IPS-20b (cell line): ENCODE results near the gene USP5.
"Not testable (repeated sequence)": the region's sequence is repeated elsewhere in the genome, so short reads cannot be mapped to it uniquely, and the experiment has no call there.

Source experiments
- H3K27ac ChIP-seq: one replicate; pipeline ENCODE4 v1.5.1; 2013; ENCODE audit warnings: low read length
- H3K27me3 ChIP-seq: 2 replicates; pipeline ENCODE4 v1.6.1; 2013; ENCODE audit warnings: mild to moderate bottlenecking, low read length, inconsistent platforms; ENCODE audit not compliant: insufficient read depth
- H3K36me3 ChIP-seq: 2 replicates; pipeline ENCODE4 v1.6.1; 2013; ENCODE audit warnings: low read depth, mild to moderate bottlenecking, inconsistent platforms, low read length, moderate library complexity; ENCODE audit not compliant: insufficient read depth
- H3K4me1 ChIP-seq: 2 replicates; pipeline ENCODE4 v1.6.1; 2013; ENCODE audit warnings: mild to moderate bottlenecking, control low read depth, inconsistent platforms, low read length, moderate library complexity; ENCODE audit not compliant: insufficient read depth
- H3K4me3 ChIP-seq: 2 replicates; pipeline ENCODE4 v1.5.1; 2013; ENCODE audit warnings: mild to moderate bottlenecking, low read length, inconsistent platforms
- H3K9ac ChIP-seq: 2 replicates; pipeline ENCODE4 v1.6.1; 2013; ENCODE audit warnings: low read depth, mild to moderate bottlenecking, inconsistent platforms, low read length, moderate library complexity
- H3K9me3 ChIP-seq: 2 replicates; pipeline ENCODE4 v1.6.1; 2013; ENCODE audit warnings: mild to moderate bottlenecking, low read depth, low read length, inconsistent platforms; ENCODE audit not compliant: insufficient read depth

USP5 gene

DNA sequence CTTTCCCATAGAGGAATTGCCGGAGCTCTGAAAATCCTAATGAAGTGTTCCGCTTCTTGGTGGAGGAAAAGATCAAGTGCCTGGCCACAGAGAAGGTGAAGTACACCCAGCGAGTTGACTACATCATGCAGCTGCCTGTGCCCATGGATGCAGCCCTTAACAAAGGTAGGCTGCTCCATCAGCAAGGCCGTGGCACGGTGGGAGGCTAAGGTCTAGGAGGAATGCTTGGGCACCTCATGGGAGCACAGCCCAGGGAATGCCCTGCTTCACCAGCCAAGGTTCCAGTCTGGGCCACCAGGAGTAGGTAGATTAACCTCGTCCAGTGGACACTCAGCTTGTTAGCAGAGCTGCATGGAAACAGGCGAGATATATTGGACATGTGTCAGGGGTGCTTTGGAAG, 9.0 kb downstream of the USP5 start:
- no peak overlapping the region for H3K4me3 ChIP-seq
- no peak overlapping the region for H3K27ac ChIP-seq
- H3K9ac ChIP-seq, result no peak overlapping the region
- no peaks in the 10 kb centered on the region for H3K27me3 ChIP-seq
- no peaks in the 10 kb centered on the region for H3K9me3 ChIP-seq
- H3K36me3 ChIP-seq, result peaks cover 96% of the 10 kb centered on the region
- no peaks in the 10 kb centered on the region for H3K4me1 ChIP-seq

DNA sequence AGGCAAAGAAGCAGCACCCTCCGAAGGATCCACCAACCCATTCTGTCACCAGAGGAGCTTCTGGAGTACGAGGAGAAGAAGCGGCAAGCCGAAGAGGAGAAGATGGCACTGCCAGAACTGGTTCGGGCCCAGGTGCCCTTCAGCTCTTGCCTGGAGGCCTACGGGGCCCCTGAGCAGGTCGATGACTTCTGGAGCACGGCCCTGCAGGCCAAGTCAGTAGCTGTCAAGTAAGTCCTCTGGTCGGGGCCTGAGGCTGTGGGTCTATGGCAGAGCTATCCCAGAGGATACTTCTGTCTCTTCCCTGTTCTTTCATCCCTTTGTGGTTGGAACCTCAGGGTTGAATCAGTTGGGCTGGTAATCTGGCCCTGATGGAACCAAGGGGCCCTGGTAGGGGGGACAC, 9.4 kb downstream of the USP5 start:
- H3K36me3 ChIP-seq, result peaks cover 92% of the 10 kb centered on the region
- H3K27me3 ChIP-seq, result no peaks in the 10 kb centered on the region
- no peaks in the 10 kb centered on the region for H3K9me3 ChIP-seq
- peaks cover 1% of the 10 kb centered on the region; the same call in 1 of the 2 replicates for H3K4me1 ChIP-seq
- no peak overlapping the region for H3K9ac ChIP-seq
- no peak overlapping the region for H3K27ac ChIP-seq
- no peak overlapping the region for H3K4me3 ChIP-seq

DNA sequence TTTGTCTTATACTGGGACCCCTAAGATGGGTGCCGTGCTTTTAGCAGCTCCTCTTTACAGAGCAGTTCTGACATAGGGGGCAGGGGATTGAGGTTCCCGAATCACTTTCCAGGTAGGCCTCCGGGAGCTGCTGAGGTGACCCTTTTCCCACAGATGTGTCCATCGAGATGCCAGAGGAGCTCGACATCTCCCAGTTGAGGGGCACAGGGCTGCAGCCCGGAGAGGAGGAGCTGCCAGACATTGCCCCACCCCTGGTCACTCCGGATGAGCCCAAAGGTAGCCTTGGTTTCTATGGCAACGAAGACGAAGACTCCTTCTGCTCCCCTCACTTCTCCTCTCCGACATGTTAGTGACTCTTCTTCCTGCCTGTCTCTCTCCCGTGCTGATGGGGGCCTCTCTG, 11.1 kb downstream of the USP5 start:
- no peak overlapping the region for H3K27ac ChIP-seq
- no peak overlapping the region for H3K4me3 ChIP-seq
- peaks cover 76% of the 10 kb centered on the region for H3K36me3 ChIP-seq
- no peaks in the 10 kb centered on the region for H3K9me3 ChIP-seq
- no peaks in the 10 kb centered on the region for H3K27me3 ChIP-seq
- no peak overlapping the region for H3K9ac ChIP-seq
- H3K4me1 ChIP-seq, result peaks cover 7% of the 10 kb centered on the region; the same call in 1 of the 2 replicates

DNA sequence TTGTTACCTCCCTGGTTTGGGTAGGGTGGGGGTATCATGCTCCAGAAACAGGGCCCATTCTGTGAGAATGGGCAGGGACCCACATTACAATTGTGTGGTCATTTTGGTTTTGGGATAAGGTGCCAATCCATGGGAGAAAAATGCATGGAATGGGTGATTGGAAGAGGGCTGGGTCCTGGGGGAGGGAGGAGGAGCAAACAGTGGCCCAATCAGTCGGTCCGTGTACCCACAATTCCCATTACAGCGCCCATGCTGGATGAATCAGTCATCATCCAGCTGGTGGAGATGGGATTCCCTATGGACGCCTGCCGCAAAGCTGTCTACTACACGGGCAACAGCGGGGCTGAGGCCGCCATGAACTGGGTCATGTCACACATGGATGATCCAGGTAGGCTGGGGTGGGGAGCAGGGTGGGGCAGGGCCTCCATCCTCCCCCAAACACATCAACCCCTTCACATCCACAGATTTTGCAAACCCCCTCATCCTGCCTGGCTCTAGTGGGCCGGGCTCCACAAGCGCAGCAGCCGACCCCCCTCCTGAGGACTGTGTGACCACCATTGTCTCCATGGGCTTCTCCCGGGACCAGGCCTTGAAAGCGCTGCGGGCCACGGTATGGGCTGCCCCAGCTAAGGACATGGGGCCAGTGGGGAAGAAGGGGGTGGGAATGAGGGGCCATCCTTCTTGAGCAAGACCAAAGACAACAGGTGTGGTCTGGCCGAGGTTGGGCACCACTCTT, 11.8 kb downstream of the USP5 start:
- no peak overlapping the region for H3K27ac ChIP-seq
- no peak overlapping the region for H3K4me3 ChIP-seq
- no peaks in the 10 kb centered on the region for H3K27me3 ChIP-seq
- peaks cover 7% of the 10 kb centered on the region; the same call in 1 of the 2 replicates for H3K4me1 ChIP-seq
- H3K9ac ChIP-seq, result no peak overlapping the region
- no peaks in the 10 kb centered on the region for H3K9me3 ChIP-seq
- H3K36me3 ChIP-seq, result peaks cover 70% of the 10 kb centered on the region

DNA sequence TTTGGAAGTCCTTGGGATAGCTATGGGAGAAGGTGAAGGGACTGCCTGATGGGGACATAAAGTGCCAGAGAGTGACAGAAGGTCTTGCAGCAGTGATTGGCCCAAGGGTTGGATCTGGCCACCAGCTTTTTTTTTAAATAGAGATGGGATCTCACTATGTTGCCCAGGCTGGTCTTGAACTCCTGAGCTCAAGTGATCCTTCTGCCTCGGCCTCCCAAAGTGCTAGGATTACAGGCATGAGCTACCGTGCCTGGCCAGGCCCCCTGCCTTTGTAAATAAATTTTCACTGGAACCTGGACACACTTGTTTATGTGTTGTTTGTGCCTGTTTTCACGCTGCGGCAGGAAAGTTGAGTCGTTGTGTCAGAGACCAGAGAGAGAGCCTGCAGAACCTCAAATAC, 13.4 kb downstream of the USP5 start:
- H3K4me1 ChIP-seq, H3K27me3 ChIP-seq, H3K9me3 ChIP-seq, H3K27ac ChIP-seq, H3K4me3 ChIP-seq, H3K9ac ChIP-seq: not testable (repeated sequence)
- peaks cover 70% of the 10 kb centered on the region for H3K36me3 ChIP-seq

DNA sequence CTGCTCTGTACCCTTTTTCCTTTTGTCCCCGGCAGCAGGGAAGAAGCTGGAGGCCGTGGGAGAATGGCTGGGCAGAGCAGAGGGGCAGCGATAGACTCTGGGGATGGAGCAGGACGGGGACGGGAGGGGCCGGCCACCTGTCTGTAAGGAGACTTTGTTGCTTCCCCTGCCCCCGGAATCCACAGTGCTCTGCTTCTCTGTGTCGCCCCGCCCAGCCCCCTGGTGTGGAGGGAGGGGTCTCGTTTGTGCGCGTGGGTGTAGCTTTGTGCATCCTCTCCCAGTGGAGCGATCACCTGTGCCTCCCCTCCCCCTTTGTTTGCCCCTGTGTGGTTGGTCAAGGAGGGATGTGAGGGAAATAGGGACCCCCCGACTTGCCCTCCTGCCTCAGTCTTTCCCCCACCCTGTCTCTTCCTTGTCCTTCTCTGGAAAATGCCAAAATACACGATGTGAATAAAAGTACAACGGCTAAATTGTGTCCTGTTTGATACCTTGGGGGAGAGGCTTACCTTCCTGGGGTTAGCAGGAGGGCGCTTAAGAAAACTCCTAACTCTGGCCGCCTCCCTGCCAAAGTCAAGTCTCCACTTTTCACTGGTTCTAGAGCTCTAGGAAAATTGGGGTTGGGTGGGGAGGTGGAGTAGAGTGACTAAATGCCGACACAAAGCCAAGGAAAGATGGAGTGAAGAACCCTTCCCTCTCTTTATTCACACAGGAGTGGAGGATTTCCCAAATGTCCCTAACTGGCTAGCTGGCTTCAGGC, 14.4 kb downstream of the USP5 start:
- H3K36me3 ChIP-seq, result peaks cover 70% of the 10 kb centered on the region
- H3K9me3 ChIP-seq, result no peaks in the 10 kb centered on the region
- peaks cover 7% of the 10 kb centered on the region; the same call in 1 of the 2 replicates for H3K4me1 ChIP-seq
- no peaks in the 10 kb centered on the region for H3K27me3 ChIP-seq
- H3K9ac ChIP-seq, result peak overlapping the region; percentile 83; the same call in 1 of the 2 replicates
- H3K4me3 ChIP-seq, result peak overlapping the region; percentile 98
- H3K27ac ChIP-seq, result no peak overlapping the region

DNA sequence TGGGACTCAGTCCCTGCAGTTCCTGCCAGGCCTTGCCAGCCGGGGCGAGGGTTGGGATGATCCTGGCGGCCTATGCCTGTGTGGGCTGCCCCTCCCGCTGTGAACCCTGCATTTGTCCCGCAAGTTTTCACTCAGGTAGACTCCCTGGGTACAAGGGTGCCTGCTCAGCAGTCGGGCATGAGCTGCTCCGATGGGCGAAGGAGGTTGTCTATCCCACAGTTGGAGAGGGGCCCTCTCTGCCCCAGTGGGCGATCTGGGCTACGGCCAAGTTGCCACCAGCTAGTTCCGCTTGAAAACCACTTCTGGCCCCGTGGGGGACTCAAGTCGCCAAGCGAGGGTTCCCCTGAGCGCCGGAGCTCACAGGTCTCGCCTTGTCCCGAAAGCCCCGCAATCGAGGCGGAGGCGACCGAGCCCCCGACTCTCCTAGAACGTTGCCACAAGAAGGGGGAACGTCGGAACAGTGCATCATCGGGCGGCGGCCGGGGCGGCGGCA, 15.0 kb downstream of the USP5 start:
- Histone ChIP-seq H3K9me3 (no peaks in the 10 kb centered on the region), H3K36me3 (peaks cover 69% of the 10 kb centered on the region), H3K27ac (peak overlapping the region; percentile 48), H3K9ac (peak overlapping the region; percentile 83; the same call in 1 of the 2 replicates), H3K4me1 (peaks cover 10% of the 10 kb centered on the region; the same call in 1 of the 2 replicates), H3K4me3 (peak overlapping the region; percentile 98), H3K27me3 (no peaks in the 10 kb centered on the region)

DNA sequence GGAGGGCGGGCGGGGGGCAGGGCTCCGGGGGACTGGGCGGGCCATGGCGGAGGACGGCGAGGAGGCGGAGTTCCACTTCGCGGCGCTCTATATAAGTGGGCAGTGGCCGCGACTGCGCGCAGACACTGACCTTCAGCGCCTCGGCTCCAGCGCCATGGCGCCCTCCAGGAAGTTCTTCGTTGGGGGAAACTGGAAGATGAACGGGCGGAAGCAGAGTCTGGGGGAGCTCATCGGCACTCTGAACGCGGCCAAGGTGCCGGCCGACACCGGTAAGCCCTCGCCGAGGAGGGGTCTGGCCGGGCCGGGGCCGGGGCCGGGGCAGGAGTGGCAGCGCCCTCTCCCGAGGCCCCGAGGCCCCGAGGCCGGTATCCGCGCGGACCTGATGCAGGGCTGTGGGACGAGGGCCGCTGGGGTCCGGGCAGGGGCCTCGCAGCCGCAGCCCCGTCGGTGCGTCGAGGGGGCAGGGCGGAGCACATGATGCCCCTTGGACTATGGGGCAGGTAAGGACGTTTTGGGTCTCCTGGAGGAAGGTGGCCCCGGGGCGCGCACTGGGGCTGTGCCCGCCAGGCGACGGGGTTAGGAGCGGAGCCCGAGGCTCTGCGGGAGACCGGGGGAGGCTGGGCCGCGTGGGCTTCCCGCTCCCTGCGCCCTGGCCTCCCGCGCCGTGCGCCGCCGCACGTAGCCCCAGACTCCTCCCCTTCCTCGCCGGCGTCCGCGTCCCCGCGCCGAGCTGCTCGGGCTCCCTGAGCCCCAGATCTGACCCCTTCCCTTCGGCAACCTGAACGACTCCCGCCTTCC, 15.7 kb downstream of the USP5 start, which contains the start of gene TPI1:
Gene TPI1 (plus strand): TSS at position 119 of the 798 bp plus-strand sequence. CDS start 36 bp downstream, at position 155.
- Histone ChIP-seq H3K27me3 (no peaks in the 10 kb centered on the region), H3K27ac (peak within 1 kb of the TSS; percentile 73), H3K4me1 (peaks cover 11% of the 10 kb centered on the region; the same call in 1 of the 2 replicates), H3K9me3 (no peaks in the 10 kb centered on the region), H3K36me3 (peaks cover 64% of the 10 kb centered on the region), H3K9ac (peak within 1 kb of the TSS; percentile 90), H3K4me3 (peak within 1 kb of the TSS; percentile 98)

DNA sequence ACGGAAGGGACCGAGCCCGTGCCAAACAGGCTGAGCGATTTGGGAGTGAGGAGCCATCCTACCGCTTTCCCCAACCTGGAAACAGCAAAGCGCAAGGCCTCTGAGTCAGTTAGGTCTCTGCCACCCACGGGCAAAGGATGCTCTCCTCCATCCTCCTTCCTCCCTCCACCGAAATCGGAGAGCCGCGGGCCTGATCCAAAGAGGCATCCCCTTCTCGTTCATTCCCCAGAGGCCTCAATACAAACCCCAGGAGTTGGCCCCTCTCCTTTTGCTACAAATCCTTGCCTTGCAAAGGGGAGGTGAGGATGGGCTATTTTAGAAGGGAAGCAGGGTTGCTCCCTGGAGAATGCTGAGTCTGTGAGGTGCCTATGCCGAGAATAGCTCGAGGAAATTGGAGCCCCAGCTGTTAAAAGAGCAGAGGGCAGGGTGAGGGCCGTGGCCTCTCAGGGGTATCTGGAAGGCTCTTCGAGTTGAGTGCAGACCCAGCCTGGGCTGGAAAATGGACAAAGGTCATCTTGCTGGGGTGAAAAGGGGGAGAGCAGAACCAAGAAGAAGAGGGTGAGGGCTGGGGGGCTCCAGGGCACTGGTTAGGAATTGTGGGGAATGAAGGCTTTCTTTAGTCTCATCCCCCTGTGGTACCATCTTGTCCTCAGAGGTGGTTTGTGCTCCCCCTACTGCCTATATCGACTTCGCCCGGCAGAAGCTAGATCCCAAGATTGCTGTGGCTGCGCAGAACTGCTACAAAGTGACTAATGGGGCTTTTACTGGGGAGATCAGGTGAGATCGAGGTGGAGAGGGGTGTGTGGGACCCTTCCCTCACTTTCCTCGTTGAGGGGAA, 16.5 kb downstream of the USP5 start:
- Histone ChIP-seq H3K4me3 (peak overlapping the region; percentile 98), H3K27me3 (no peaks in the 10 kb centered on the region), H3K27ac (peak overlapping the region; percentile 73), H3K9ac (peak overlapping the region; percentile 90; the same call in 1 of the 2 replicates), H3K4me1 (peaks cover 11% of the 10 kb centered on the region; the same call in 1 of the 2 replicates), H3K36me3 (peaks cover 56% of the 10 kb centered on the region), H3K9me3 (no peaks in the 10 kb centered on the region)

DNA sequence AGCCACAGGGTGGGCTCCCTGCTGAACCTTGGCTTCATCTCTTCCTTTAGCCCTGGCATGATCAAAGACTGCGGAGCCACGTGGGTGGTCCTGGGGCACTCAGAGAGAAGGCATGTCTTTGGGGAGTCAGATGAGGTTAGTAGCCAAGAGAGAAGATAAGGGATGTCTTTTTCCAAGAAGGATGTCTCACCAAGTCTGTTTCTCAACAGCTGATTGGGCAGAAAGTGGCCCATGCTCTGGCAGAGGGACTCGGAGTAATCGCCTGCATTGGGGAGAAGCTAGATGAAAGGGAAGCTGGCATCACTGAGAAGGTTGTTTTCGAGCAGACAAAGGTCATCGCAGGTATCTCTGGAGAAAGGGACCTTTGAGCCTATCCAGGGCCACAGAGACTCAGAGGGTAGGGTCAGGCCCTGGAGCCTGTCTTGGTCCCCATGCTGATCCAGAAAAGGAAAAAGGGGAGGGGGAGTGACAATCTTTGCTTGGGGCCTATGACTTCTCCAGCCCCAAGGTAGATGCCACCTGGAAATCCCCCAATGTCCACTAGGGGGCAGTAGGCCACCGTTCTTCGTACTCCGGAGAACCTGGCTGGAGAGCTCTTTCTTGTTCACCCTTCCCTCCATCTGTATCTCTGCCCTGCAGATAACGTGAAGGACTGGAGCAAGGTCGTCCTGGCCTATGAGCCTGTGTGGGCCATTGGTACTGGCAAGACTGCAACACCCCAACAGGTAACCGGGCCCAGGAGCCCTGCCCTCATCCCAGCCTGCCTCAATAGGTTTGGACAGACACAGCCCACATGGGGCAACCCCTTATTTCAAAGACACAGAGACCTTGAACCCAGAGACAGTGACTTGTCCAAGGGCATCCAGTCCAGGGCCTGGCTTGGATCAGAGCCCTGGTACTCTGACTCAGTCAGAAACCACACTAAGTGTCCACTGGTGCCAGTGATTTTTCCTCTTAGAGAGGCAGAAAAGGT, 17.4 kb downstream of the USP5 start:
- H3K27me3 ChIP-seq, result no peaks in the 10 kb centered on the region
- H3K9ac ChIP-seq, result peak overlapping the region; percentile 90; the same call in 1 of the 2 replicates
- peaks cover 47% of the 10 kb centered on the region for H3K36me3 ChIP-seq
- H3K4me3 ChIP-seq, result peak overlapping the region; percentile 98
- no peak overlapping the region for H3K27ac ChIP-seq
- peaks cover 11% of the 10 kb centered on the region; the same call in 1 of the 2 replicates for H3K4me1 ChIP-seq
- no peaks in the 10 kb centered on the region for H3K9me3 ChIP-seq
